T-helper 1 cell (primary cell): Measurements from ENCODE around the gene TM2D1.

Experiments used
- DNase-seq, 5 donors: peaks; one replicate each; pipeline ENCODE4 v3.0.0-alpha.2; 2012 to 2020

The TM2D1 gene

DNA sequence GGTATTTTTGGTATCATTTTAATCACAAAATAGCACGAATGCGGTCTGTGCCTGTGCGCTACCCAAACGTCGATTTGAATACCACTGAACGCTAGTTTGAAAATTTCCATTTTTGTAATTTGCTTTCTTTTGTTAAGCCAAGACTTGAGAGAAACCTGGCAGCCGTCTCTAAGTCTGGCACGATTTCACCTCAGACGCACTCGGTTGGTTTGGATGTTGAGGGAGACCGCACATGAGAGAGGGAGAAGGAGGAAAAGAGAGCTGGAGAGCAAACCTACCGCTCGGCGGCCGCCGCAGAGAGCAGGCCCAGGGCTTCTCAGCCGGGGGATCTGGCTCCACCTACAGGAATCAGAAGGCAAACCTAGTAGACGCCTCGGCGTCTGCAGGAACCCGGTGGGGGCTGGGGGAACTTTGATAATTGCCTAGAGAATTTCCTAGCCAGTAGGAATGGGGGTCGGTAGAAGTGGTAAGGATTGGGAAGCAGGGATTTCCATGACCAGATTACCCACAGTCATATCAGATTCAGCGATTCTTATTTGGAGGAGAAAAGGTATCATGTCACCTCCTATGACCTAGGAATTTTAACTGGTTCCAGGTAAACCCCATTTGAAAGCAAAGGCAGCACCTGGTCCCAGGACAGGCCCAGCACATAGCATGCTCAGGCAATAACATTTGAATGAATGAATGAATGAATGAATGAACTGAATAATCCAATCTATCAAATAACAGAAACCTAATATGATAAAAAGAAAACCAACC is 83.2 kb downstream of the TM2D1 start:
- peak in 4 of 5 donors; percentile 21 to 50 (median 36) for DNase-seq

DNA sequence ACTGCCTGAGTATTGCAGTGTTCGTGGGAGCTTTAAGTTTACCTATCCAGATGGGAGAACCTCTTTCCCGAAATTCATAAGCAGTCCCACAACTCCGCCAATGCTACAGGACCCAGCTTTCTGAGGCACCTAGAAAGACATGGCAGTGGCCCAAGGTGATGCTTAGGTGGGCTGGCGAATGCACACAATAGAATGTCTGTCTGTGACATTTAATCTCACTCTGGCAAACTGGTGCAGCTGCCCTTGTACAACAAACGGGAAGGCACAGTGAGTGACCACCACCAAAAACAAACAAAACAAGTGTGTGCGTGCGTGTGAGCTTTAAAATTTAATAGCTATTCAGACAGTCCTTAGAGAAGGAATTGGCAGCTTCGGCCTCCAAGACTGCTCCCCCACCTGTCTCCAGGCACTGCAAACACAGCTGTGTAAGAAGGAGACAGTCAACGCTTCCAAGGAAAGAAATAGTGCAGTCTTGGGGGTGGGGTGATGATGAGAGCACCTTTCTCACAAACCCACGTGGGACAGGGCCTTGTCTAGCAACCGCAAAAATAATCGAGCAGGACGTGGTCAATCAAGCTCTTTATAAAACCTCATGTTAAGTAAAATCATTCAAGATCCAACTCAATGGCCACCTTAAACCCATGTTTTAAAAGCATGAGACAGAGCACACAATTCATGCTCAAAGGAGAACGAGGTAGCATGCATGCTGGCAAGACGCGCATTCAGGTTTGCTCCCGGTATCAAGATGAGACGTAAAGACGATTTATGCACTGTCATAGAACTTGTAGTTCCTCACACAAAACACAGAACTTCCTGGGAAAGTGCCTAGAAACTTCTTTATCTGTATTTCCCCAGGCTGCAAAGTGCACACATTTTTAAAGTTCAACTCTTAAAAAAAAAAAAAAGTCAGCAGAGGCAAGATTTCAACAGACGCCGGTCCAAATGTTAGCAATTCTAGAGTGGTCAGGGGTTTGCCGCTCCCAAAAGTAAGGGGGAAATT is 84.1 kb downstream of the TM2D1 start:
- DNase-seq: no peak

DNA sequence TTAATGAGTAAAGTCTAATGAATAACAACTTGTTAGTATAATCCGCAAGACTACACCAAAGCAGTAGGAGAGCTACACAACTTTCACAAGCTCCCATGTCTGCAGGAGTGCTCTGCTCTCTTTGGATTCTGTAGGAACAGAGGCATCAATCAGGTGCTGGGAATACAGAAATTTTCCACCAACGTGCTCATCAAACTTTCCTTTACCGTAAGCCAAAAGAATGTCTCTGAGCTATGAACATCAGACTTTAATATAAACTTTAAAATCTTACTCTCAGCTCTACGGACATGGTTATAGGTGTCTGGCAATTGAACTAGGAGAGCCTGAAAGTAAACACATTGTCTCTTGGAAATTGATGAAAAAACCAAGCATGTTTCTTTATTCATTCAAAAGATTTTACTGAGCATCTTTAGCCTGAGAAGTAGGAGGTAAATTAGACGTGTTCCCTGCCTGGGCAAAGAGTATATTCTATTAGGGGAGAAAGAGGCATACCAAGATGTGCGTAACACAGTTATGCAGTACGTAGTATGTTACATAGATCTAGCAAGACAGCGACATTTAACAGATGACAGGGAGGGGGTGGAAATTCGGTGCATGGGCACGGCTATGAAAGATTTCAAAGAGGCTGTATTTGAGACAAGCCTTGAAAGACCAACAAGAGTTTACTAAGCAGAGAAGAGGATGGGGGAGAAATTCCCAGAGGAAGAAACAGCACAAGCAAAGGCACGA is 85.2 kb downstream of the TM2D1 start:
- no peak for DNase-seq

DNA sequence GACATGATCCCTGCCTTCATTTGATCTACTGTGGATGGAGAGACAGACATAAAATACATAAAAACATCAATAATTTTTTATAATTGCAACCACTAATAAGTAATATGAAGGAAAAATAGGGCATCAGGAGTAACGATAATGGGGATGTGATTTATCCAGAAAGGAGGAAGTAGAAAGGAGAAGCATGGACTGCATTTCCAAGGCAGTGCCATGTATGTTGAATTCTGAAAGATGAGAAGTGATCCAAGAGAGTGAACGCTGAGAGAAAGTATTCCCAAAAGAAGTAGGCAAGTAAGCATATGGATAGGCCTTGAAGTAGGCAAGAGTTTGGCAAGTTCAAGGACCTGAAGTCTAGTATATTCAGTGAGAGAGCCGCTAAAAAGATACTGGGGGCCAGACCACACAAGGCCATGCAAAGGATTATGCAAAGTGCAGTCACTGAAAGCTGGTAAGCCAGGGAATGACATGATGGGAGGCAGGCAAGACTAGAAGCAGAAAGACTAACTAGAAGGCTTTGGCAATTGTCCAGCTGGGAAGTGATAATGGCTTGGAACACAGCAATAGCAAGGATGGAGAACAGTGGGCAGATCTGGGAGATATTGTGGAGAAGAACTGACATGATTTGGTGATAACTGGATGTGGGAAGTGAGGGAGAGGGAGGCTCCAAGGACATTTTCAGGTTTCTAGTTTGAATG is 85.9 kb downstream of the TM2D1 start:
- DNase-seq: no peak

DNA sequence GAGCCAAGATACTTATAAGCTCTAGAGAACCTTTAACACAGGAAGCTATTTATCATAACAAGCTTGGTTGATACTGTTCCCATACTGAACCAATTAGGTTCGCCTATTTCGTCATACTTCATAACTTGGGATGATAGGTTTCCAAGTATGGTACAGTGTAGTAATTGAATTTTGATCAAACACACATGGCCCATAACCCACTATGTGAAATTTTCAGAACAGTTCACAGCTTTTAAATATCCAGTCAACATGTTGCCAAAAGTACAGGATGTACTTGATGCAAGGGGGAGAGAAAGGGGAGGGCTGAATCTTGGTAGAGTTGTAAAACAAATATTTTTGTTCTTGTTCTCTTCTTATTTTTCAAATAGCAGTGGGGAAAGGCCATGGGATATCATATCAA is 86.6 kb downstream of the TM2D1 start:
- DNase-seq: no peak

DNA sequence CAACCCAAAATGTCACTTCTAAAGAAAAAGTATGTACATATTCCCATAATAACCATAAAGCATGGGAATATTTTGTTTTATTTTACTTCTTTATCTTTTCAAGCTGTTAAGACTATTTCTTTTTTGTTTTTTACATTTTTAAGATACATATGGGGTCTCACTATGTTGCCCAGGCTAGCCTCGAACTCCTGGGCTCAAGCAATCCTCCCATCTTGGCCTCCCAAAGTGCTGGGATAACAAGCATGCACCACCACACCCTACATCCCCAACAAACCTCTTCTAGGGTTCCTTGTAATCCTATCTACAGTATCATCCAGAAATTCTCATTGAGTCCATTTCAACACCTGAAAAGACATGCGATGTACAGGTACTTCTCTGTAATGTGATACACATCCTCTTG is 87.5 kb downstream of the TM2D1 start:
- no peak for DNase-seq

DNA sequence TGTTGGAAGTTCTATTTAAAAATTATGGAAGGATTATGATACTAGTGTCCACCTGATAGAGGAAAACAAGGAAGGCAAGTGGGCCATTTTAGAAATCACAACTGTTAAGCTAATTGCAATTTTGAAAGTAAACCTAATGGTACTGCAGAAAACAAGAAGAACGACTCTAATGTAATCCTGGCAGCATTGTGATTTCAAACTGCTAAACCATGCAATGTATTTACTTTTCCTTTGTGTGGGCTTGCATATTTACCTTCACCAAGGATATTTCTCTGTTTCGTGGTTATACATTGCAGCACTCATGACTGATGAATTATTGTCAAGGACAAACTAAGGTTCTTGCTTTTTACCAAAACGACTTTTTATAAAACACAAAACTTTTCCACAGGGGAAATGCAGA is 88.1 kb downstream of the TM2D1 start:
- DNase-seq: no peak

DNA sequence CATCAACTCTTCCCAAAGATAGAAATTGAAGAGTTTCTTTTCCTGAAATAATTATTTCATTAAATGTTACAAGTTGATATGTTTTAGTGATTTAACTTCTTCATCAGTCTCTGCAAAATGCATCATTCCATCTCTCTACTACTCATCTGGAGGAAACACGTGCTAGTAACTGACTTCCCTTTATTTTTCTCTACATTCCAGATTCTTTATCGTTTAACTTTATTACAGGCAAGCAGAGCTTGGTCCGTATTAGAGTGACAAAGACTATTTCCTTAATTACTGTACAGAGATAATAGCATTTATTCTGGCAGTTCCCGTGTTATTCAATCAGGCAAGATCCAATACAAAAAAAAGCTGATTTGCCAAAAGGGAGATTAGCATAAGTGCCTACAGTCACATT is 88.6 kb downstream of the TM2D1 start:
- no peak for DNase-seq

DNA sequence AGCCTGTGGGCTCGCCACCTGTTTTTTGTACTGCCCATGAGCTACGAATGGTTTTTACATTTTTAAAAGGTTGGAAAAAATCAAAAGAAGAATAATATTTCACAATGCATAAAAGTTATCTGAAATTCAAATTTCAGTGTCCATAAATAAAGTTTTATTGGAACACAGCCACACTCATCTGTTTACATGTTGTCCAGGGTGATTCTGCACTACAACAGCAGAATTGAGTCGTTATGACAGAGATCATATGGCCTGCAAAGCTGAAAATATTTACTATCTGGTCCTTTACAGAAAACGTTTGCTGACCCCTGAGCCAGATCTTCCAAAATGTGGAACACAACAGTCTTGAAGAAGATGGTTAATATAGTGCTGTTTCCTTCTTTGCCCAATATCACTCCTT is 89.4 kb downstream of the TM2D1 start:
- DNase-seq: no peak

DNA sequence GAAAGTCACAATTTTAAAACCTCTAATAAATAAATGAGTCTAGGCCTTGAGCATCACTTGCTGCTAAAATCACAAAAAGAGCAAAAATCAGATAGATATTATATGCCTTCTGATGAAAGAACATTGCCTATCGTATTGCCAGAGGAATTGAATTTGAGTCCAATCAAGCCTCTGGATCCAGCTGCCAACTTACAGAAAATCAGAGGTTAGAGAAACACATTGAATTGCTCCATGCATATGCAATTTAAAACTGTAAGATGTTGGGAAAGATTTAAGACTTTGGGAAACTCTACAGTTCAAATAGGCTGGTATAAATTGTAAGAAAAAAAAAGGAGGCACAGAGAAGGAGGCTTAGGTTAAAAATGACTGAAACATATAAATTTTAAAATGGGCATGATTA is 93.5 kb downstream of the TM2D1 start:
- no peak for DNase-seq
